Neural progenitor cell (in vitro differentiated cells): ENCODE measurements around the gene LMCD1. TPM values are rescaled to one million over a fixed set of nuclear protein-coding genes. Genes with fewer than 3 reads are reported as not detected.

Experiments
- DNase-seq: peaks from one replicate; pipeline ENCODE4 v3.0.0-alpha.2; 2016; ENCODE audit warnings: low spot score
- H2AFZ ChIP-seq: fragments of 200-600 bp; sonication (generic); replicated peaks from 2 replicates; pipeline ENCODE4 v1.6.1; 2016; ENCODE audit warnings: antibody characterized with exemption
- H3F3A ChIP-seq: fragments of 200-600 bp; sonication (generic); 2 replicates; pipeline ENCODE4 v1.6.1; 2016; ENCODE audit warnings: antibody characterized with exemption, low read depth
- H3K27ac ChIP-seq: fragments of 200-600 bp; sonication (generic); 2 replicates; pipeline ENCODE4 v1.5.1; 2016; ENCODE audit warnings: mild to moderate bottlenecking
- H3K27me3 ChIP-seq: fragments of 200-600 bp; sonication (generic); 2 replicates; pipeline ENCODE4 v1.6.1; 2016; ENCODE audit warnings: mild to moderate bottlenecking, moderate library complexity
- H3K36me3 ChIP-seq: fragments of 200-600 bp; sonication (generic); 2 replicates; pipeline ENCODE4 v1.5.1; 2016
- H3K4me1 ChIP-seq: fragments of 200-600 bp; sonication (generic); 2 replicates; pipeline ENCODE4 v1.6.1; 2016; ENCODE audit warnings: mixed run types
- H3K4me2 ChIP-seq: fragments of 200-600 bp; sonication (generic); 2 replicates; pipeline ENCODE4 v1.6.1; 2016
- H3K4me3 ChIP-seq: fragments of 200-600 bp; sonication (generic); 2 replicates; pipeline ENCODE4 v1.5.1; 2016
- H3K79me2 ChIP-seq: fragments of 200-600 bp; sonication (generic); 2 replicates; pipeline ENCODE4 v1.6.1; 2016; ENCODE audit warnings: low read depth
- H3K9ac ChIP-seq: fragments of 200-600 bp; sonication (generic); 2 replicates; pipeline ENCODE4 v1.6.1; 2016
- H3K9me3 ChIP-seq: fragments of 200-600 bp; sonication (generic); 2 replicates; pipeline ENCODE4 v1.5.1; 2016; ENCODE audit warnings: low read depth
- H4K20me1 ChIP-seq: fragments of 200-600 bp; sonication (generic); 2 replicates; pipeline ENCODE4 v1.6.1; 2016; ENCODE audit warnings: low read depth
- H3K27ac Mint-ChIP-seq: 3 replicates; pipeline ENCODE4 v1.8.0; 2021; ENCODE audit warnings: mixed read lengths
- H3K27me3 Mint-ChIP-seq: 2 replicates; pipeline ENCODE4 v1.8.0; 2022; ENCODE audit warnings: low read depth, mild to moderate bottlenecking, inconsistent platforms, moderate library complexity, mixed read lengths; ENCODE audit not compliant: insufficient read depth
- H3K36me3 Mint-ChIP-seq: 3 replicates; pipeline ENCODE4 v1.8.0; 2021; ENCODE audit warnings: mixed read lengths
- H3K4me1 Mint-ChIP-seq: 3 replicates; pipeline ENCODE4 v1.8.0; 2021; ENCODE audit warnings: mixed read lengths
- H3K4me3 Mint-ChIP-seq: 3 replicates; pipeline ENCODE4 v1.8.0; 2021; ENCODE audit warnings: mild to moderate bottlenecking, moderate library complexity, mixed read lengths
- H3K9me3 Mint-ChIP-seq: 3 replicates; pipeline ENCODE4 v1.8.0; 2020; ENCODE audit warnings: mixed read lengths
- EZH2 ChIP-seq: fragments of 200-600 bp; sonication (generic); IDR thresholded peaks from 2 replicates; pipeline ENCODE4 v1.6.1; 2017; ENCODE audit warnings: antibody characterized with exemption, mild to moderate bottlenecking, moderate library complexity
- EZH2phosphoT487 ChIP-seq: fragments of 200-600 bp; sonication (generic); IDR thresholded peaks from 2 replicates; pipeline ENCODE4 v1.6.1; 2017; ENCODE audit warnings: antibody characterized with exemption
- total RNA-seq: library from RNA; depleted of rRNA; stranded (reverse); fragments of >200 nt; gene quantifications from 2 replicates; pipeline ENCODE4 v1.2.3, GENCODE V29; 2015; ENCODE audit warnings: low replicate concordance
- TF ChIP-seq, protein P1 (sequence below): fragments of 200-600 bp; sonication (generic); IDR thresholded peaks from 2 replicates; pipeline ENCODE4 v1.5.1; 2017; ENCODE audit warnings: antibody characterized with exemption, mild to moderate bottlenecking

Gene LMCD1
- total RNA-seq, 1 donor from 2014 or later, result not detected

DNA sequence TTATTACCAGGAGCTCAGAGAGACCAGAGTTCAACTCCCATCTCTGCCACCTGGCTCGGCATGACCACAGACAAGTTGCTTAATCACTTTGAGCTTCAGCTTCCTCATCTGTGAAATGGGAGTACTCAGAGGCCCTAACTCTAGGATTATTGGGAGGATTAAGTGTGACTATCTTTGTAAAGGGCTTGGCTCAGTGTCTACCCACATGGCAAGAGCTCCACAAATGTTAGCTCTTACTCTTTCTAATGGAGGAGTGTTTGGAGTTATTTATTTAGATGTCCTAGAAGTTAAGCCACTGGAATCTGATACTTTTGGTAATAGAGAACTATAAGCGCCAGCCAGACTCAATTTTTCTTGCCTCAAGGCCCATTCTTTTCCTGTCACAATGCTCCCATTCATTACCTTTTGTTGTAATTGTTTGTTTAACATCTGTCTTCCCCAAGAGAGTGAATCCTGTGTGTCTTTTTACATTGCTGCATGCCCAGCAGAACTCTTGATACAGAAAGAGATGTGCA, 12.3 kb upstream of the LMCD1 start:
- peaks cover 26% of the 10 kb centered on the region for H3K4me1 Mint-ChIP-seq
- Histone ChIP-seq H3F3A (peaks cover 3% of the 10 kb centered on the region), H3K9me3 (no peaks in the 10 kb centered on the region), H3K36me3 (no peaks in the 10 kb centered on the region), H3K4me2 (no peak overlapping the region), H2AFZ (no peak overlapping the region), H3K9ac (no peak overlapping the region), H3K27me3 (peaks cover 14% of the 10 kb centered on the region), H4K20me1 (no peaks in the 10 kb centered on the region), H3K79me2 (no peaks in the 10 kb centered on the region), H3K4me1 (peaks cover 37% of the 10 kb centered on the region), H3K4me3 (no peak overlapping the region), H3K27ac (no peak overlapping the region)
- H3K9me3 Mint-ChIP-seq, result peaks cover 7% of the 10 kb centered on the region
- peaks cover 21% of the 10 kb centered on the region for H3K36me3 Mint-ChIP-seq
- TF ChIP-seq EZH2phosphoT487, result no peak
- TF ChIP-seq, protein P1, sequence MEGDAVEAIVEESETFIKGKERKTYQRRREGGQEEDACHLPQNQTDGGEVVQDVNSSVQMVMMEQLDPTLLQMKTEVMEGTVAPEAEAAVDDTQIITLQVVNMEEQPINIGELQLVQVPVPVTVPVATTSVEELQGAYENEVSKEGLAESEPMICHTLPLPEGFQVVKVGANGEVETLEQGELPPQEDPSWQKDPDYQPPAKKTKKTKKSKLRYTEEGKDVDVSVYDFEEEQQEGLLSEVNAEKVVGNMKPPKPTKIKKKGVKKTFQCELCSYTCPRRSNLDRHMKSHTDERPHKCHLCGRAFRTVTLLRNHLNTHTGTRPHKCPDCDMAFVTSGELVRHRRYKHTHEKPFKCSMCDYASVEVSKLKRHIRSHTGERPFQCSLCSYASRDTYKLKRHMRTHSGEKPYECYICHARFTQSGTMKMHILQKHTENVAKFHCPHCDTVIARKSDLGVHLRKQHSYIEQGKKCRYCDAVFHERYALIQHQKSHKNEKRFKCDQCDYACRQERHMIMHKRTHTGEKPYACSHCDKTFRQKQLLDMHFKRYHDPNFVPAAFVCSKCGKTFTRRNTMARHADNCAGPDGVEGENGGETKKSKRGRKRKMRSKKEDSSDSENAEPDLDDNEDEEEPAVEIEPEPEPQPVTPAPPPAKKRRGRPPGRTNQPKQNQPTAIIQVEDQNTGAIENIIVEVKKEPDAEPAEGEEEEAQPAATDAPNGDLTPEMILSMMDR, result no peak
- TF ChIP-seq EZH2, result no peak
- no peak overlapping the region for H3K27ac Mint-ChIP-seq
- no peak overlapping the region for H3K4me3 Mint-ChIP-seq
- peak; percentile 24 for DNase-seq
- H3K27me3 Mint-ChIP-seq, result peaks cover 10% of the 10 kb centered on the region

DNA sequence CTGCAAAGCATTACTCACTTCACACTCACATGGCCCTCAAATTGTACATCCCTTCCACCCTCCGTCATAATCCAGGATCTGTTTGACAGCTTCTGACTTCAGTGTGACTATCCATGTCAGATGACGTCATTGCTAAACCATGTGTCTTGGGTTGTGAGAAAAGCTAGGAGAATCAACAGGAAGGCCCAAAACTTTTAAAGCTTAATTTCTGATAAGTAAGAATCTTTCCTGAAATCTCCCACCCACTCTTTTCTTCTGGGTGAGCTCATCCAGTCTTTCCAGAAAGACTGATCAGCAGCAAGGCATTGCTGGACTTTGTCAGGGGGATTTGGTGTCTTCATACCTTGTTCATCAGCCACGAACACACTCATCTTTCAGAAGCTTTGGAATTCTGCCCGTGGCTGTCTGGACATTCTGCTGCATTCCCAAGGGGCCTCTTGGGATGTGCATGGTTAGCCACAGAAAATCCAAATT, 11.5 kb upstream of the LMCD1 start:
- no peak overlapping the region for H2AFZ ChIP-seq
- peaks cover 32% of the 10 kb centered on the region for H3K4me1 Mint-ChIP-seq
- no peak overlapping the region for H3K27ac Mint-ChIP-seq

DNA sequence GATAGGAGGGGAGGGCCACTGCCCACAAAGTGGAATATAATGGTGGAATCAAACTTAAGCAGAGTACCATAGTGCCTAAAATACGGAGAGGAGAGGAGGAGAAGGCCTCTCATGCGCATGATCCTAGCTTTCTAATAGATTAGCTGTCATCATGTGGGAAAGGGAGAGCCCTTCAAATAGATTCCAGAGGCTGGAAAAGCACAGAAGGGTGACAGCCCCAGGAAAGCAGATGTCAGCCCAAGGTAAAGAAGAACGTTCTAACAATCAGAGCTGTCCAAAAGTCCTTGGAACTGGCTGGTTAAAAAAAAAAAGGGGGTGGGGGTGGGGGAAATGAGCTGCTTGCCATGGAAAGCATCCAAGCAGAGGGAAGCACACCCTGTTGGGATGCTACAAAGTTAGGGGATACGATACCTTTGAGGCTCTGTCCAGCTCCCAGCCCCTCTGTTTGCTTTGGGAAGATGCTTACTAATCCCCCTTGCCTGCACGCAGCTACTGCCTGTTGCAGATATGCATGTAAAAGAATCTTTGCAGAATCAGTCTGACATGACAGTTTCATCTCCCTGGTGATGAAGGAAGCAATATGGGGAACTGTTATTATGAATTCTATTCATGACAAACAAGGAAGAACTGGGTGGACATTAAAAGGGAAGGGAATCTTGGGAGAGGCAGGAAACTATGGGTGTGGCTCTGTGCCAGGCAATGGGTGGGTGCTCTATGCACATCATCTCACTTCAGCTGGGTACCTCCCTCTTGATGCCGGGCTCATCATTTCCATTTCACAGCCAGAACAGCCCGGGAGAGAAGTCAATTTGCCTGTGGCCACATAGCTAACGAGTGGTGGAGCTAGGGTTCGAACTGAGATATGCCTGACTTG, 10.1 kb upstream of the LMCD1 start:
- H4K20me1 ChIP-seq, result no peaks in the 10 kb centered on the region
- no peak for DNase-seq
- H3K27me3 ChIP-seq, result peaks cover 19% of the 10 kb centered on the region
- no peaks in the 10 kb centered on the region for H3K79me2 ChIP-seq
- H3K9me3 ChIP-seq, result no peaks in the 10 kb centered on the region
- no peak overlapping the region for H3K4me3 ChIP-seq
- H3K9me3 Mint-ChIP-seq, result no peaks in the 10 kb centered on the region
- H3K4me2 ChIP-seq, result no peak overlapping the region
- H3K4me3 Mint-ChIP-seq, result no peak overlapping the region
- peaks cover 18% of the 10 kb centered on the region for H3K36me3 Mint-ChIP-seq
- H3K9ac ChIP-seq, result no peak overlapping the region
- no peak overlapping the region for H3K27ac ChIP-seq
- H3F3A ChIP-seq, result peaks cover 3% of the 10 kb centered on the region
- peaks cover 33% of the 10 kb centered on the region for H3K4me1 Mint-ChIP-seq
- H3K27ac Mint-ChIP-seq, result no peak overlapping the region
- no peaks in the 10 kb centered on the region for H3K36me3 ChIP-seq
- no peak overlapping the region for H2AFZ ChIP-seq
- peaks cover 10% of the 10 kb centered on the region for H3K27me3 Mint-ChIP-seq
- TF ChIP-seq EZH2 (no peak), EZH2phosphoT487 (no peak)
- TF ChIP-seq, protein P1, result no peak
- H3K4me1 ChIP-seq, result peaks cover 44% of the 10 kb centered on the region

More for the DNA sequence above, 11.5 kb upstream of the LMCD1 start:
- Histone ChIP-seq H3K36me3 (no peaks in the 10 kb centered on the region), H3K27me3 (peaks cover 14% of the 10 kb centered on the region), H3K4me2 (no peak overlapping the region), H3K79me2 (no peaks in the 10 kb centered on the region), H4K20me1 (no peaks in the 10 kb centered on the region), H3K9ac (no peak overlapping the region), H3K4me3 (no peak overlapping the region), H3F3A (peaks cover 3% of the 10 kb centered on the region), H3K27ac (no peak overlapping the region), H3K4me1 (peaks cover 44% of the 10 kb centered on the region), H3K9me3 (no peaks in the 10 kb centered on the region)
- H3K4me3 Mint-ChIP-seq, result no peak overlapping the region
- DNase-seq, result no peak
- H3K36me3 Mint-ChIP-seq, result peaks cover 20% of the 10 kb centered on the region
- peaks cover 10% of the 10 kb centered on the region for H3K27me3 Mint-ChIP-seq
- TF ChIP-seq EZH2, result no peak
- no peak for TF ChIP-seq EZH2phosphoT487
- TF ChIP-seq, protein P1, result no peak
- H3K9me3 Mint-ChIP-seq, result peaks cover 3% of the 10 kb centered on the region
